Uterus (tissue), 2 donors: ENCODE results near the gene ECI1.

Source experiments
- CTCF ChIP-seq, 4 experiments: fragments of 200-600 bp in 2 of 4; fragments of 450-650 bp in 2 of 4; sonication (generic) in 2 of 4; IDR thresholded peaks; one replicate each; pipeline ENCODE4 v1.5.1; 2016 to 2019; ENCODE audit warnings: antibody characterized with exemption in 4 of 4, mild to moderate bottlenecking in 2 of 4, moderate library complexity in 1 of 4
- POLR2A ChIP-seq, 2 donors: fragments of 450-650 bp; IDR thresholded peaks; one replicate each; pipeline ENCODE4 v1.6.1; 2016; ENCODE audit warnings: antibody characterized with exemption in 2 of 2, mild to moderate bottlenecking in 1 of 2, moderate library complexity in 1 of 2

GRCh38 chr16:2211923-2212347 lies 39.5 kb downstream of the ECI1 start:
- no peak for TF ChIP-seq CTCF (IDR thresholded peaks at IDR 0.05)
- TF ChIP-seq POLR2A (IDR thresholded peaks at IDR 0.05): no peak
